Activated T-helper 2 cell treated with anti-CD3 and anti-CD28 coated beads, Interferon-gamma antibody, Interleukin-2, Interleukin-4, amounts not matched to agents 10 μg/mL and 5 μg/mL and 100 μg/mL, durations not matched to agents 14 hours and 24 hours and 36 hours (primary cell): ENCODE data around the gene ABCB8. TPM values are rescaled to one million over a fixed set of nuclear protein-coding genes. Genes with fewer than 3 reads are reported as not detected.

Experiments used
- DNase-seq: peaks from one replicate; pipeline ENCODE4 v3.0.0; 2021; ENCODE audit warnings: low spot score
- H3K27ac Mint-ChIP-seq: one replicate; pipeline ENCODE4 v1.8.0; 2021; ENCODE audit warnings: mixed read lengths
- H3K27me3 Mint-ChIP-seq: one replicate; pipeline ENCODE4 v1.8.0; 2021; ENCODE audit warnings: low read depth, mixed read lengths
- H3K36me3 Mint-ChIP-seq: one replicate; pipeline ENCODE4 v1.8.0; 2021; ENCODE audit warnings: low read depth, mixed read lengths
- H3K4me1 Mint-ChIP-seq: one replicate; pipeline ENCODE4 v1.8.0; 2021; ENCODE audit warnings: low read depth, mixed read lengths
- H3K4me3 Mint-ChIP-seq: one replicate; pipeline ENCODE4 v1.8.0; 2021; ENCODE audit warnings: low read depth, mild to moderate bottlenecking, moderate library complexity, mixed read lengths
- H3K9me3 Mint-ChIP-seq: one replicate; pipeline ENCODE4 v1.8.0; 2021; ENCODE audit warnings: mixed read lengths
- intact Hi-C: fragments of 100-400 bp; cut with micrococcal nuclease; formaldehyde crosslinking; loops from one replicate; pipeline ENCODE4 v1.15.1; 2023
- total RNA-seq: library from RNA; stranded (reverse); gene quantifications from 2 replicates; pipeline ENCODE4 v1.2.3, GENCODE V29; 2022

The ABCB8 gene
- total RNA-seq, 1 donor from 2014 or later: 59.6 TPM

- no peaks in the 10 kb centered on the region for H3K27me3 Mint-ChIP-seq
- peaks cover 63% of the 10 kb centered on the region for H3K4me1 Mint-ChIP-seq
- intact Hi-C loops: loop anchor here (5.0 kb wide), 2 partner anchors 35 to 45 kb away; partner anchors contain the start of genes CDK5, KCNH2 and SLC4A2
- H3K36me3 Mint-ChIP-seq: peaks cover 6% of the 10 kb centered on the region
- no peak for DNase-seq
- H3K9me3 Mint-ChIP-seq: no peaks in the 10 kb centered on the region
- peak overlapping the region; percentile 54 for H3K4me3 Mint-ChIP-seq
- H3K27ac Mint-ChIP-seq: peak overlapping the region; percentile 74
Observed at GRCh38 chr7:151012031-151012692, 16.1 kb upstream of the ABCB8 start.

GRCh38 chr7:151012911-151013347, 15.3 kb upstream of the ABCB8 start:
- H3K9me3 Mint-ChIP-seq: no peaks in the 10 kb centered on the region
- H3K27ac Mint-ChIP-seq: peak overlapping the region; percentile 56
- H3K4me1 Mint-ChIP-seq: peaks cover 62% of the 10 kb centered on the region
- peaks cover 2% of the 10 kb centered on the region for H3K27me3 Mint-ChIP-seq
- no peak for DNase-seq
- peak overlapping the region; percentile 54 for H3K4me3 Mint-ChIP-seq
- H3K36me3 Mint-ChIP-seq: peaks cover 6% of the 10 kb centered on the region
- intact Hi-C loops: loop anchor here (5.0 kb wide), 2 partner anchors 36 to 44 kb away; partner anchors contain the start of genes CDK5, KCNH2 and SLC4A2

- peaks cover 6% of the 10 kb centered on the region for H3K36me3 Mint-ChIP-seq
- DNase-seq: no peak
- peaks cover 62% of the 10 kb centered on the region for H3K4me1 Mint-ChIP-seq
- H3K4me3 Mint-ChIP-seq: no peak overlapping the region
- H3K9me3 Mint-ChIP-seq: no peaks in the 10 kb centered on the region
- peak overlapping the region; percentile 91 for H3K27ac Mint-ChIP-seq
- H3K27me3 Mint-ChIP-seq: peaks cover 4% of the 10 kb centered on the region
- intact Hi-C loops: loop anchor here (5.0 kb wide), 2 partner anchors 36 to 44 kb away; partner anchors contain the start of genes CDK5, KCNH2 and SLC4A2
Observed at GRCh38 chr7:151013356-151013732, 14.9 kb upstream of the ABCB8 start.

- peaks cover 8% of the 10 kb centered on the region for H3K27me3 Mint-ChIP-seq
- H3K27ac Mint-ChIP-seq: peak overlapping the region; percentile 91
- H3K9me3 Mint-ChIP-seq: no peaks in the 10 kb centered on the region
- H3K4me3 Mint-ChIP-seq: peak overlapping the region; percentile 87
- H3K4me1 Mint-ChIP-seq: peaks cover 61% of the 10 kb centered on the region
- intact Hi-C loops: loop anchor here (5.0 kb wide), 2 partner anchors 37 to 43 kb away; partner anchors contain the start of genes CDK5, KCNH2 and SLC4A2
- DNase-seq: peak; percentile 90
- H3K36me3 Mint-ChIP-seq: peaks cover 6% of the 10 kb centered on the region
Observed at GRCh38 chr7:151013733-151014497, 14.3 kb upstream of the ABCB8 start.

- H3K27me3 Mint-ChIP-seq: peaks cover 16% of the 10 kb centered on the region
- peak overlapping the region; percentile 43 for H3K27ac Mint-ChIP-seq
- peak overlapping the region; percentile 87 for H3K4me3 Mint-ChIP-seq
- no peaks in the 10 kb centered on the region for H3K9me3 Mint-ChIP-seq
- peaks cover 65% of the 10 kb centered on the region for H3K4me1 Mint-ChIP-seq
- H3K36me3 Mint-ChIP-seq: peaks cover 6% of the 10 kb centered on the region
- no peak for DNase-seq
- intact Hi-C loops: loop anchor here (5.0 kb wide), 3 partner anchors 38 to 227 kb away; partner anchors contain the start of genes CDK5, KCNH2 and SLC4A2
Observed at GRCh38 chr7:151014950-151015349, 13.3 kb upstream of the ABCB8 start.

- H3K4me3 Mint-ChIP-seq: no peak overlapping the region
- no peak for DNase-seq
- H3K36me3 Mint-ChIP-seq: peaks cover 6% of the 10 kb centered on the region
- H3K9me3 Mint-ChIP-seq: no peaks in the 10 kb centered on the region
- peaks cover 56% of the 10 kb centered on the region for H3K4me1 Mint-ChIP-seq
- intact Hi-C loops: loop anchor here (5.0 kb wide), 1 partner anchor 226 kb away; no protein-coding TSS in a partner anchor
- H3K27ac Mint-ChIP-seq: no peak overlapping the region
- peaks cover 26% of the 10 kb centered on the region for H3K27me3 Mint-ChIP-seq
Observed at GRCh38 chr7:151015967-151016366, 12.3 kb upstream of the ABCB8 start.

- Mint-ChIP-seq H3K36me3 (peaks cover 6% of the 10 kb centered on the region), H3K4me1 (peaks cover 52% of the 10 kb centered on the region), H3K27me3 (peaks cover 31% of the 10 kb centered on the region), H3K4me3 (no peak overlapping the region), H3K27ac (no peak overlapping the region), H3K9me3 (no peaks in the 10 kb centered on the region)
- DNase-seq: no peak
- intact Hi-C loops: loop anchor here (5.0 kb wide), 1 partner anchor 226 kb away; no protein-coding TSS in a partner anchor
Observed at GRCh38 chr7:151016505-151016904, 11.7 kb upstream of the ABCB8 start.

- Mint-ChIP-seq H3K27ac (no peak overlapping the region), H3K4me3 (no peak overlapping the region), H3K4me1 (peaks cover 48% of the 10 kb centered on the region), H3K27me3 (peaks cover 31% of the 10 kb centered on the region), H3K36me3 (peaks cover 6% of the 10 kb centered on the region), H3K9me3 (no peaks in the 10 kb centered on the region)
- no peak for DNase-seq
- intact Hi-C loops: loop anchor here (5.0 kb wide), 1 partner anchor 225 kb away; no protein-coding TSS in a partner anchor
Observed at GRCh38 chr7:151016942-151017341, 11.3 kb upstream of the ABCB8 start.

- intact Hi-C loops: loop anchor here (5.0 kb wide), 1 partner anchor 225 kb away; no protein-coding TSS in a partner anchor
- Mint-ChIP-seq H3K9me3 (no peaks in the 10 kb centered on the region), H3K4me3 (peak overlapping the region; percentile 76), H3K27me3 (peaks cover 31% of the 10 kb centered on the region), H3K36me3 (peaks cover 3% of the 10 kb centered on the region), H3K27ac (peak overlapping the region; percentile 4), H3K4me1 (peaks cover 43% of the 10 kb centered on the region)
- no peak for DNase-seq
Observed at GRCh38 chr7:151017370-151017952, 10.8 kb upstream of the ABCB8 start.

GRCh38 chr7:151017953-151018420, 10.3 kb upstream of the ABCB8 start:
- Mint-ChIP-seq H3K9me3 (no peaks in the 10 kb centered on the region), H3K4me3 (peak overlapping the region; percentile 76), H3K36me3 (no peaks in the 10 kb centered on the region), H3K4me1 (peaks cover 37% of the 10 kb centered on the region), H3K27ac (peak overlapping the region; percentile 42), H3K27me3 (peaks cover 31% of the 10 kb centered on the region)
- intact Hi-C loops: loop anchor here (5.0 kb wide), 1 partner anchor 224 kb away; no protein-coding TSS in a partner anchor
- DNase-seq: peak; percentile 70

GRCh38 chr7:151018421-151019129, 9.7 kb upstream of the ABCB8 start:
- H3K4me1 Mint-ChIP-seq: peaks cover 37% of the 10 kb centered on the region
- peak overlapping the region; percentile 48 for H3K27ac Mint-ChIP-seq
- peaks cover 31% of the 10 kb centered on the region for H3K27me3 Mint-ChIP-seq
- H3K4me3 Mint-ChIP-seq: peak overlapping the region; percentile 76
- H3K36me3 Mint-ChIP-seq: no peaks in the 10 kb centered on the region
- no peak for DNase-seq
- intact Hi-C loops: loop anchor here (5.0 kb wide), 1 partner anchor 224 kb away; no protein-coding TSS in a partner anchor
- H3K9me3 Mint-ChIP-seq: no peaks in the 10 kb centered on the region

- Mint-ChIP-seq H3K27me3 (peaks cover 31% of the 10 kb centered on the region), H3K36me3 (no peaks in the 10 kb centered on the region), H3K4me3 (peak overlapping the region; percentile 26), H3K9me3 (no peaks in the 10 kb centered on the region), H3K4me1 (peaks cover 37% of the 10 kb centered on the region), H3K27ac (no peak overlapping the region)
- intact Hi-C loops: loop anchor here (5.0 kb wide), 1 partner anchor 223 kb away; no protein-coding TSS in a partner anchor
- DNase-seq: no peak
Observed at GRCh38 chr7:151019130-151019447, 9.2 kb upstream of the ABCB8 start.
